22Rv1 (cell line): ENCODE data around the gene ATP13A5.

Experiments used
- H3K27ac ChIP-seq: fragments of 450-650 bp; 2 replicates; pipeline ENCODE4 v1.5.1; 2017
- CTCF ChIP-seq: fragments of 450-650 bp; IDR thresholded peaks from 2 replicates; pipeline ENCODE4 v1.5.1; 2017; ENCODE audit warnings: mild to moderate bottlenecking
- ZFX ChIP-seq: fragments of 450-650 bp; IDR thresholded peaks from 2 replicates; pipeline ENCODE4 v1.6.1; 2017; ENCODE audit warnings: antibody characterized with exemption, borderline replicate concordance

The ATP13A5 gene

GRCh38 chr3:193372783-193373182, 5.8 kb downstream of the ATP13A5 start:
- no peak overlapping the region for H3K27ac ChIP-seq
- TF ChIP-seq CTCF = no peak

GRCh38 chr3:193367868-193368267, 10.7 kb downstream of the ATP13A5 start:
- TF ChIP-seq ZFX (no peak), CTCF (no peak)
- H3K27ac ChIP-seq = no peak overlapping the region

- TF ChIP-seq CTCF (no peak), ZFX (no peak)
- H3K27ac ChIP-seq = no peak overlapping the region
These were observed 21.3 kb downstream of the ATP13A5 start for GRCh38 chr3:193357291-193357690.

- no peak overlapping the region for H3K27ac ChIP-seq
- TF ChIP-seq ZFX = no peak
- no peak for TF ChIP-seq CTCF
These were observed 24.1 kb downstream of the ATP13A5 start for GRCh38 chr3:193354423-193354822.

- H3K27ac ChIP-seq = no peak overlapping the region
- TF ChIP-seq CTCF = no peak
- no peak for TF ChIP-seq ZFX
These were observed 27.8 kb downstream of the ATP13A5 start for GRCh38 chr3:193350744-193351143.

- no peak overlapping the region for H3K27ac ChIP-seq
- no peak for TF ChIP-seq CTCF
- TF ChIP-seq ZFX = no peak
These were observed 29.9 kb downstream of the ATP13A5 start for GRCh38 chr3:193348686-193349085.

GRCh38 chr3:193347521-193348501, 30.7 kb downstream of the ATP13A5 start:
- no peak overlapping the region for H3K27ac ChIP-seq
- TF ChIP-seq ZFX (no peak), CTCF (no peak)
